ENCODE measurements around the gene PKDCC.

- no peak for TF ChIP-seq CTCF (IDR thresholded peaks at IDR 0.05 in 2 of 3, conservative IDR thresholded peaks at IDR 0.05 in 1 of 3; ENCODE audit: control insufficient read depth in 2 of 3, extremely low read depth in 1 of 3, insufficient read depth in 1 of 3, low read depth in 3 of 3, low read length in 3 of 3)
- no peak for TF ChIP-seq SUZ12 (IDR thresholded peaks at IDR 0.05; ENCODE audit: unreplicated experiment)
- TF ChIP-seq CBX5 (IDR thresholded peaks at IDR 0.05; ENCODE audit: low read depth): no peak
- TF ChIP-seq TCF3 (IDR thresholded peaks at IDR 0.05; ENCODE audit: borderline replicate concordance, insufficient read depth, low read depth, low read length): no peak
These were observed 7.1 kb upstream of the PKDCC start for GRCh38 chr2:42040643-42041278.
